ENCODE results near the gene FBXO21.

- TF ChIP-seq CTCF (IDR thresholded peaks at IDR 0.05), result no peak
- no peak for TF ChIP-seq POLR2A (IDR thresholded peaks at IDR 0.05)
- peak in 1 of 3 donors; percentile 66 for TF ChIP-seq POLR2AphosphoS5 (IDR thresholded peaks at IDR 0.05)
- no peak for TF ChIP-seq EP300 (IDR thresholded peaks at IDR 0.05)
These were observed 47.2 kb downstream of the FBXO21 start for GRCh38 chr12:117143008-117143532.

Measured in stomach (tissue), 4 donors.